SK-N-SH (cell line): ENCODE measurements around the gene BIRC7. TPM values are rescaled to one million over a fixed set of nuclear protein-coding genes. Genes with fewer than 3 reads are reported as not detected.

Source experiments
- CTCF ChIA-PET: fragments of 300-600, 350-600 bp; formaldehyde crosslinking; extraction: SDS; loops from one replicate; lab custom pipeline; 2021; lab: Yijun Ruan, JAX
- POLR2A ChIA-PET: fragments of 350-600 bp; sonication (Branson Sonifier 250); formaldehyde crosslinking; extraction: SDS; loops from one replicate; lab custom pipeline; 2020; ENCODE audit warnings: antibody characterized with exemption, inconsistent platforms; lab: Yijun Ruan, JAX
- DNase-seq: peaks from one replicate; pipeline ENCODE4 v3.0.0; 2012
- H2AFZ ChIP-seq: fragments of 200-600 bp; sonication (generic); 2 replicates; pipeline ENCODE4 v1.8.1; 2016; ENCODE audit warnings: antibody characterized with exemption, mild to moderate bottlenecking, low read depth
- H3F3A ChIP-seq: fragments of 200-600 bp; sonication (generic); replicated peaks from 2 replicates; pipeline ENCODE3; 2016; ENCODE audit warnings: antibody characterized with exemption, mild to moderate bottlenecking; ENCODE audit not compliant: insufficient read depth
- H3K27ac ChIP-seq, 2 experiments: fragments of 200-500 bp in 1 of 2; fragments of 200-600 bp in 1 of 2; sonication (Bioruptor generic) in 1 of 2; sonication (generic), shearing (Covaris generic) in 1 of 2; 2 replicates each; pipeline versions ENCODE4 v1.5.1 to v1.6.1; 2014 to 2016; ENCODE audit warnings: low read depth in 2 of 2, inconsistent platforms in 1 of 2, low read length in 1 of 2, mild to moderate bottlenecking in 1 of 2, mixed read lengths in 1 of 2
- H3K27me3 ChIP-seq: fragments of 200-600 bp; sonication (generic), shearing (Covaris generic); 2 replicates; pipeline ENCODE4 v1.6.1; 2016; ENCODE audit warnings: mixed run types; ENCODE audit not compliant: insufficient read depth
- H3K36me3 ChIP-seq, 2 experiments: fragments of 200-500 bp in 1 of 2; fragments of 200-600 bp in 1 of 2; sonication (Bioruptor generic) in 1 of 2; sonication (generic) in 1 of 2; replicated peaks in 1 of 2; 2 replicates each; pipeline versions ENCODE3 to v1.5.1; 2014 to 2016; ENCODE audit warnings: low read length in 1 of 2, mild to moderate bottlenecking in 1 of 2; ENCODE audit not compliant: insufficient read depth in 2 of 2, control insufficient read depth in 1 of 2
- H3K4me1 ChIP-seq, 2 experiments: fragments of 200-500 bp in 1 of 2; fragments of 200-600 bp in 1 of 2; sonication (Bioruptor generic) in 1 of 2; sonication (generic), shearing (Covaris generic) in 1 of 2; 2 replicates each; pipeline versions ENCODE4 v1.5.1 to v1.6.1; 2014 to 2016; ENCODE audit warnings: low read depth in 1 of 2, low read length in 1 of 2, mixed run types in 1 of 2; ENCODE audit not compliant: insufficient read depth in 2 of 2, control insufficient read depth in 1 of 2
- H3K4me2 ChIP-seq: fragments of 200-600 bp; sonication (generic), shearing (Covaris generic); 2 replicates; pipeline ENCODE4 v1.6.1; 2017; ENCODE audit warnings: mixed run types
- H3K4me3 ChIP-seq, 2 experiments: fragments of 200-500 bp in 1 of 2; fragments of 200-600 bp in 1 of 2; sonication (Bioruptor generic) in 1 of 2; sonication (generic), shearing (Covaris generic) in 1 of 2; 2 replicates each; pipeline versions ENCODE4 v1.5.1 to v1.8.1; 2014 to 2016; ENCODE audit warnings: low read depth in 2 of 2, inconsistent platforms in 1 of 2, low read length in 1 of 2, mild to moderate bottlenecking in 1 of 2, mixed read lengths in 1 of 2, moderate library complexity in 1 of 2
- H3K79me2 ChIP-seq: fragments of 200-600 bp; sonication (generic); 2 replicates; pipeline ENCODE4 v1.8.1; 2017; ENCODE audit warnings: mild to moderate bottlenecking; ENCODE audit not compliant: insufficient read depth
- H3K9ac ChIP-seq: fragments of 200-600 bp; sonication (generic); 2 replicates; pipeline ENCODE4 v1.6.1; 2017; ENCODE audit warnings: mixed run types
- H3K9me2 ChIP-seq: fragments of 200-600 bp; sonication (generic); 2 replicates; pipeline ENCODE4 v1.6.1; 2017; ENCODE audit warnings: mixed run types
- H3K9me3 ChIP-seq: fragments of 200-600 bp; sonication (generic); 2 replicates; pipeline ENCODE4 v1.6.1; 2017; ENCODE audit warnings: mixed run types, mild to moderate bottlenecking, moderate library complexity
- H4K20me1 ChIP-seq: fragments of 200-600 bp; sonication (generic); 2 replicates; pipeline ENCODE4 v1.6.1; 2017; ENCODE audit warnings: mild to moderate bottlenecking, mixed run types; ENCODE audit not compliant: insufficient read depth
- ELF1 ChIP-seq: IDR thresholded peaks from 2 replicates; pipeline ENCODE4 v1.4.0; 2012
- POLR2AphosphoS5 ChIP-seq: IDR thresholded peaks from 2 replicates; pipeline ENCODE4 v1.6.1; 2012; ENCODE audit warnings: low read depth, low read length
- RCOR1 ChIP-seq: fragments of 150-350 bp; IDR thresholded peaks from 2 replicates; pipeline ENCODE4 v1.6.1; 2017; ENCODE audit warnings: antibody characterized with exemption, low read length
- TCF12 ChIP-seq: IDR thresholded peaks from 2 replicates; pipeline ENCODE4 v1.4.0; 2012
- WGBS: methylation state at CpG from one replicate; pipeline ENCODE4 v1.1.6; 2017; ENCODE audit warnings: low lambda C conversion rate; 5-methylcytosine and 5-hydroxymethylcytosine counted together
- polyA plus RNA-seq, 3 experiments: library from polyadenylated mRNA; depleted of rRNA; stranded (reverse); fragments of >200 nt; gene quantifications; 2 replicates each; pipeline ENCODE4 v1.2.3, GENCODE V29; 2012
- TF ChIP-seq, protein P1 (sequence below): IDR thresholded peaks from 2 replicates; pipeline ENCODE4 v1.6.1; 2012; ENCODE audit warnings: mild to moderate bottlenecking, low read depth, low read length, moderate library complexity
- TF ChIP-seq, protein P2 (sequence below): fragments of 200-600 bp; sonication (generic); IDR thresholded peaks from 2 replicates; pipeline ENCODE4 v1.6.1; 2017; ENCODE audit warnings: antibody characterized with exemption, mild to moderate bottlenecking, moderate library complexity

BIRC7 gene
- polyA plus RNA-seq, 1 of the 3 experiments (the other 2 are of a cell fraction) = not detected

DNA sequence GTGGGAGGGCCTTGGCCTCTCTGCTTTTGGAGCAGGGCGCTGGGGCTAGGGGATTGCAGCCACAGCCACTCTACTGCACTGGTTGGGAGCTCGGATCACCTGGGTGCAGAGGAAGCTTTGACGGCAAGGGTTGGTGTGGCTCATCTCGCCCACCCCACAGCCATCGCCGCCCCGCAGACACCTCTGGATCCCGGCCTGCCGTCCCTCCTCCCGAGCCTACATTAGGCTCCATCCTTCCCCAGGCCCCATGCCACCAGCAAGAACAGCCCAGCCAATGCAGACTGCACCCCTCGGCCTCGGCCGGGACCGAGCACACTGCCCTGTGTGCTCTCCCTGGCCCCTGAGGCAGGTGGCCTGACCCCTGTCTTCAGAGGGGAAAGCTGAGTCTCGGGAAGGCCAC lies 24.8 kb downstream of the BIRC7 start (continued):
- TF ChIP-seq, protein P1, sequence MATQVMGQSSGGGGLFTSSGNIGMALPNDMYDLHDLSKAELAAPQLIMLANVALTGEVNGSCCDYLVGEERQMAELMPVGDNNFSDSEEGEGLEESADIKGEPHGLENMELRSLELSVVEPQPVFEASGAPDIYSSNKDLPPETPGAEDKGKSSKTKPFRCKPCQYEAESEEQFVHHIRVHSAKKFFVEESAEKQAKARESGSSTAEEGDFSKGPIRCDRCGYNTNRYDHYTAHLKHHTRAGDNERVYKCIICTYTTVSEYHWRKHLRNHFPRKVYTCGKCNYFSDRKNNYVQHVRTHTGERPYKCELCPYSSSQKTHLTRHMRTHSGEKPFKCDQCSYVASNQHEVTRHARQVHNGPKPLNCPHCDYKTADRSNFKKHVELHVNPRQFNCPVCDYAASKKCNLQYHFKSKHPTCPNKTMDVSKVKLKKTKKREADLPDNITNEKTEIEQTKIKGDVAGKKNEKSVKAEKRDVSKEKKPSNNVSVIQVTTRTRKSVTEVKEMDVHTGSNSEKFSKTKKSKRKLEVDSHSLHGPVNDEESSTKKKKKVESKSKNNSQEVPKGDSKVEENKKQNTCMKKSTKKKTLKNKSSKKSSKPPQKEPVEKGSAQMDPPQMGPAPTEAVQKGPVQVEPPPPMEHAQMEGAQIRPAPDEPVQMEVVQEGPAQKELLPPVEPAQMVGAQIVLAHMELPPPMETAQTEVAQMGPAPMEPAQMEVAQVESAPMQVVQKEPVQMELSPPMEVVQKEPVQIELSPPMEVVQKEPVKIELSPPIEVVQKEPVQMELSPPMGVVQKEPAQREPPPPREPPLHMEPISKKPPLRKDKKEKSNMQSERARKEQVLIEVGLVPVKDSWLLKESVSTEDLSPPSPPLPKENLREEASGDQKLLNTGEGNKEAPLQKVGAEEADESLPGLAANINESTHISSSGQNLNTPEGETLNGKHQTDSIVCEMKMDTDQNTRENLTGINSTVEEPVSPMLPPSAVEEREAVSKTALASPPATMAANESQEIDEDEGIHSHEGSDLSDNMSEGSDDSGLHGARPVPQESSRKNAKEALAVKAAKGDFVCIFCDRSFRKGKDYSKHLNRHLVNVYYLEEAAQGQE = no peak
- no peak for TF ChIP-seq POLR2AphosphoS5

DNA sequence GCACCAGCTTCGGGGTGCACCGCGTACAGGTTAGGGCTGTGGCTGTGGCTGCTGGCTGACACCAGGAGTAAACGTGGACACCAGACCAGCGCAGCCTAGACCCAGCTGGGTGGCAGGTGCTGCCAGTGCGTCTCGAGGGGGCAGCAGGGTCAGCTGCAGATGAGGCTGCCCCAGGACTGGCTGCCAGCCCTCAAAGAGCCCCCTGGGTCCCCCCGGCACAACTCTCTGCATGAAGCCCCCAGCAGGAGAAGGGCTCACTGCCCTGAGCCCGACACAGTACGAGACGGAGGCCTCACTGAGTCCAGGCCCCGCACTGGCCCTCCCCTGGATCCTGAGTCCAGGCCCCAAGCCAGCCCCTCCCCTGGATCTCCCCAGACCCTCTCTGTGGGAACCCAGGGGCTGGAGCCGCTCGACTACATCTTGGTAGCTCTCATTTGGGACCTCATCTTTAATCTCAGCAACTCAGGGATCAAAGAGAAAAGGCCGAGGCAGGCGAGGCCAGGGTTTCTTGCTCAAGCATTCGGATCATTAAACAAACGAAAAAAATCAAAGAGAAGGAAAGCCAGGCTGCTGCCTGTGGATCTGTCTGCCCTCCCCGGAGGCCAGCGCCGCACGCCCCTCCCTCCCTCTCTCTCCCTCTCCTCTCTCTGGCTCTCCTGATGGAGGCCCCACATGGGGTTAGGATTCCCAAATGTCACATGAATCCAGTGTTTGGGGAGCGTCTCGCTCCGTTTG lies 25.5 kb downstream of the BIRC7 start:
- H3K9ac ChIP-seq = no peak overlapping the region
- peaks cover 15% of the 10 kb centered on the region for H3K27me3 ChIP-seq
- CTCF ChIA-PET = interaction anchor here (0.8 to 3.5 kb wide), 5 partner anchors 9 to 121 kb away, joined by 3 to 21 read pairs (median 3); partner anchors contain the start of gene ARFGAP1

More for the DNA sequence above, 25.5 kb downstream of the BIRC7 start:
- Histone ChIP-seq H3F3A (no peaks in the 10 kb centered on the region), H3K27ac (no peak overlapping the region), H3K79me2 (no peaks in the 10 kb centered on the region), H4K20me1 (no peaks in the 10 kb centered on the region), H3K4me3 (no peak overlapping the region), H3K9me3 (no peaks in the 10 kb centered on the region), H3K4me1 (peaks cover 0 to 5% of the 10 kb centered on the region in 2 experiments; a peak in 1 of 4 replicates), H2AFZ (no peak overlapping the region), H3K9me2 (no peaks in the 10 kb centered on the region), H3K36me3 (no peaks in the 10 kb centered on the region), H3K4me2 (no peak overlapping the region)
- DNase-seq = no peak
- TF ChIP-seq TCF12 (no peak), RCOR1 (no peak), ELF1 (no peak)
- TF ChIP-seq, protein P2, sequence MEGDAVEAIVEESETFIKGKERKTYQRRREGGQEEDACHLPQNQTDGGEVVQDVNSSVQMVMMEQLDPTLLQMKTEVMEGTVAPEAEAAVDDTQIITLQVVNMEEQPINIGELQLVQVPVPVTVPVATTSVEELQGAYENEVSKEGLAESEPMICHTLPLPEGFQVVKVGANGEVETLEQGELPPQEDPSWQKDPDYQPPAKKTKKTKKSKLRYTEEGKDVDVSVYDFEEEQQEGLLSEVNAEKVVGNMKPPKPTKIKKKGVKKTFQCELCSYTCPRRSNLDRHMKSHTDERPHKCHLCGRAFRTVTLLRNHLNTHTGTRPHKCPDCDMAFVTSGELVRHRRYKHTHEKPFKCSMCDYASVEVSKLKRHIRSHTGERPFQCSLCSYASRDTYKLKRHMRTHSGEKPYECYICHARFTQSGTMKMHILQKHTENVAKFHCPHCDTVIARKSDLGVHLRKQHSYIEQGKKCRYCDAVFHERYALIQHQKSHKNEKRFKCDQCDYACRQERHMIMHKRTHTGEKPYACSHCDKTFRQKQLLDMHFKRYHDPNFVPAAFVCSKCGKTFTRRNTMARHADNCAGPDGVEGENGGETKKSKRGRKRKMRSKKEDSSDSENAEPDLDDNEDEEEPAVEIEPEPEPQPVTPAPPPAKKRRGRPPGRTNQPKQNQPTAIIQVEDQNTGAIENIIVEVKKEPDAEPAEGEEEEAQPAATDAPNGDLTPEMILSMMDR = no peak
- WGBS = 47% methylated on average over 14 of the region's 25 CpGs
- POLR2A ChIA-PET = no interaction called here
